NCI-H2196 (cell line): ENCODE results near the gene PROX1.

Experiments used
- DNase-seq: peaks from one replicate; lab custom pipeline; 2025; ENCODE audit not compliant: unreplicated experiment; lab: John Stamatoyannopoulos, UW

PROX1 gene

DNA sequence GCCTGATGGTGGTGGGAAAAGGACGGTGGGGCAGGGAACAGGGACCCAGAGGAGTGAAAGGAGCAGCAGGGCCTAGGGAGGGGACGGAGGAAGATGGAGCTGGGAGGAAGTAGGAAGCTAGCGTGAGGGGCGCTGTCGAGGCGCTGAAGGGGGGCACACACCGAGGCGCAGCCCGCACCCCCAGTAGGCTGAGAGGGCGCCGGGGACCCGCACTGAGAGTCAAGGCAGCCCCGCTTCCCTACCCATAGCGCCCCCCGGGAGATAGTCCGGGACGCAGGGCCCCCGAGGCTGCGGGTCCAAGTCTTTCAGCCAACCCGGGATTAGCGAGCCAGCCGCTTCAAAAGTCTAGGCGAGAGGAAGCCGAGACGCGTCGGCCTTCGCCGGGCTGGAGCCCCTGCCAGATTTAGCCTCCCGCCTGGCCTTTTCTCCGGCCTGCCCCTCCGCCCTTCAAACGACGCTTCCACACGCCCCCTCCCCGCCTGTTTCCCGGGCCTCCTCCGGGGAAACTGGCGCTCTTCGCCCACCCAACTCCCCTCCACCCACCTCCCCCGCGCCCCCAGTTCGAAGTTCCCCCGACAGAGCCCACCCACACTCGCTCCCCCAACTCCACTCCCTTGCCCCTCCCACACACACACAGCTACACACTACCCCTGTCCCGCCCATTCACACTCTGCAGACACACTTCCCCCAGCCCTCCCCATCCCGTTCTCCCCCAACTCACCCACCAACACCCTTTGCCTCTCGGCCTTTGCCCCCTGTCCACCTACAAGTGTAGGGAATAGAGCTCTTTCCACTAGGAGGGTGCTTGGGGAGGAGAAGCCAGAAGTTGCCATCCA lies 7.8 kb upstream of the PROX1 start:
- no peak for DNase-seq

DNA sequence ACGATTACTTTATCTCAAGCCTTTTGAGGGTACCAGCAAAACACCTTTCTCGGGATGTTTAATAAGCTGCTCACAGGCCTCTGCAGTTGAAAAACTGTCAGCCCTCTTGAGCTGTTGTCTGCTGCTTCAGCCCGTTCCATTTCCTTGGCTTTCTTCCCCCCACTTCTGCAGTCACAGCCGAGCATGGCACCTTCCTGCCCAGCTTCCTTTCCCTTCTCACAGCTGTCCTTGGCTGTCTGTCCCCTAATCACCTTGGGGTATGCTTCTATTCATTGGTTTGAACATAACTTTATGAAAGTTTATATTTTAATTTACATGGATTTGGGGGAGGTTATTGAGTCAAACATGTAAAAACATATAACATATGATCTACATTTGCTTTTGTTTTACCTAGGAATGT lies 6.9 kb upstream of the PROX1 start:
- DNase-seq = no peak

DNA sequence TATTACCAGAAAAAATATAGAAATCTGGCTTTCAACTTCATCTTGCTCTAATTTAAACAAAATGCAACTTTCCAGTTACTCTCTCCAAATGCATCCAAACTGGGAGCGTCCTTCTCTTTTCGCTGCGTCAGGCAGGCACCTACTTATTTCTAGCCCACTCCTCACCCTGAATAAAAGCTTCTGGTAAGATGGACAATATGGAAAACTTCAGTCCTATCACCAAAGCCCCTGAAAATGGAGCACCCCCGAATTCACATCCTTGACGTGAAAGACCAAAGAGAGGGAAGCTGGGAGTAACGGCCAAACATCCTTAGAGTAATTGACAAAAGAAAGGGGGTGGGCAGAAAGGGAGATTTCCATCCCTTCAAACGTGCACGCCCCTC lies 5.5 kb upstream of the PROX1 start:
- DNase-seq = peak; percentile 20

DNA sequence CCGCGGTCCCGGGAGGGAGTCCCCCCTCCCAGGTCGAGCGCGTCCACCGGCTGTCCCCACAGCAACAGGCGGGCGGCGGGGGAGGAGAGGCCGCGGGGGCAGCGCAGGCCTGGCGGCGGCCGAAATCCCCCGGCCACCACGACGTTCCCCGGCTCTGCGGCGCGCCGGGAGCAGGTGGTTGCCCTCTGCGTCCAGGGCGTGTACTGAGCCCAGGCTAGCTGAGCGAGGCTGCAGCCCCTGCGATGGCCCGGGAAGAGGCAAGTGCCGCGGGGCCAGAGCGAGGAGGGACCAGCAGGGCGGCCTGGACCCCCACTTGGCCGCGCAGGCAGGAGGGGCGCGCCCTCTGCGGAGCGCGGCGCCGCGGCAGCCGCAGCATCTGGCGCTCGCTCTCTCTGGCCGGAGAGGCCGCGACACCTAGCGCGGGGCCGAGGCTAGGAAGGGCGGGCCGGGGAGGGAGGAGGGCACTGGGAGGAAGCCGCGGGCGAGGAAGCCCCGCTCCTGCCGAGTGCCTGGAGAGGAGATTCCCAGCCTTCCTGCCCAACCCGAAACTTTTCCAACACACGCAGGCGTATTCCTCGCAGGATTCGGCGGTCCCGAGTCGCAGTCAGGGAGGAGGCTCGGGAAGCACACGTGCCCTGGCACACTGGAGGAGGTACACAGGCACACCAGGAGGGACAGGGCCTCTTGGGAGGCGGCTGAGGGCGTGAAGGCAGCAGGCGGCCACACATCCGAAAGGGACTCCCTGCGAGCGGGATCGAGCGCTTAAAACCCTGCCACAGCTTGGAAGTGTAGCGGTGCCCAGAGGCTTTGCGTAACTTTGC lies 4.9 kb upstream of the PROX1 start:
- DNase-seq = peak; percentile 61

DNA sequence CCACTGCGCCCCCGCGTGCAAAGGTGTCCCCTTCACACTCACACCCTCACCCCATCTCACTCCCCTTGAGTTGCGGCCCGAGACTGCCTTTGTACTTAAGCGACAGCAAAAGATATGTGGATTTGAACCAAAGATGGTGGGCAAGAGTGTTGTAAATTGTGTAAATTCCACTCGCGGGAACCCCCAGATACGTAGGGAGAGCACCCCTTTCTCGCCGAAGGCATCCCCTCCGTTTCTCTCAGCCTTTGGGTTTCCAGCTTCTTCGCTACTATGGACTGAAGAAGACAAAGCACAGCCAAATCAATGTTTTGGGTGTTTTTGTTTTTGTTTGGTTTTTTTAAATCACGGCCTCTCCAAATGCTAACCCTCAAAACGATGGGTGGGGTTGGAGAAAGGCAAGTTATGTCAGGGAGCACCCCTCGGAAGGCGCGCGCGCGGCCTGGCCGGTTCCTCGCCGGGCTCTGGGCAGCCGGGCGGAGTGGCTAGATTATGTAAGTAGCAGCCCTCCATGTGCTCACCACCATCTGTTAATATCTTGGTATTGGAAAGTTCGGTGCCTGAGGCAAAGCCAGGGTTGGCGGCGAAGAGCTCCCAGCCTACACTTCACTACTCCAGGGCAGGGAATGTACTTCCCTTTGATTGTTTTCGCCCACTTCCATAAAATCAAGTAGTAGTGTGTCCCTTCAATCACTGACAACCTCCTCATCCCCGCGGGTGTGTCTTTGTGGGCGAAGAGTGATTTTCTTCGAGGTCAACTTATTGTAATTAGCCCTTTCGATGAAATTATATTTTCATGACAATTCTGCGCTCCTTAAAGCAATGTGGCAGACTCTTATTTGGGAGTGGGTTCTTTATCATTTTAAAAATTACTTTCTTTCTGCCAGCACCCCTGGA lies 4.0 kb upstream of the PROX1 start:
- no peak for DNase-seq

DNA sequence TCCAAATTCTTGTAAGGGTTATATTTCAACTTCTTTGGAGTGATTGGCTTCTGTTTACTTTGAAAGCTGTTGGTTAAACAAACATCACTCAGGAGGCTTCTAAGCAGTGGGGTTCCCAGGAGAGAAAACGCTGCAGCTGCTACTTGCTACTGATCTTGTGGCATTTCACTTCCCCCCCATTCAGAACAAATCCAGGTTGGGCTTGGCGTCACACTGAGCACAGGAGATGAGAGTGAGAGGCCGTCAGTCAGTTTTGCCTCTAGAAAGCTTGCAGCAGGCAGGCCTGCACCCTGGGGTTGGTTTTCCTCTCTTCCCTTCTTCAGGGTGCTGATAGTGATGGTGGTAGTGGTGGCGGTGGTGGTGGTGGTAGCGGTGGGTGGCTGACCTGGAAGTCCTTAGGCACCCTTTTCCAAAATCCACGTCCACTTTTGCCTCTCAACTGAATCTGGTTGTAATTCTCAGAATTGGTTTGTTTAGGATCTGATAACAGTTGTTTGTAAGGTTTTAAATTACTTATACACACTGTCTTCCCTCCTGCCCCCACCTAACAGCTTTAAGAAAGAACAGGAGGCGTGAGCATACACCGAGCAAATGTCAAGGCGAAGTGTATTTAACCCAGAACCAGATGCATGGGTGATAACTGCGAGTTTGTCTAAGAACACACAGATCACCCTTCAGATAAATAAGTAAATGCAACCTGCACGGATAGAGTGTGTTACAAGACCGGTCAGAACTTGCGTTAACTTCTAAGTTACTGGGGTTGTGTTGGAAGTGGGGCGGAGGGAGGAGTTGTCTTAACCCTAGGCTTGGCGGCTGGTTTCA lies 3.2 kb upstream of the PROX1 start:
- no peak for DNase-seq

DNA sequence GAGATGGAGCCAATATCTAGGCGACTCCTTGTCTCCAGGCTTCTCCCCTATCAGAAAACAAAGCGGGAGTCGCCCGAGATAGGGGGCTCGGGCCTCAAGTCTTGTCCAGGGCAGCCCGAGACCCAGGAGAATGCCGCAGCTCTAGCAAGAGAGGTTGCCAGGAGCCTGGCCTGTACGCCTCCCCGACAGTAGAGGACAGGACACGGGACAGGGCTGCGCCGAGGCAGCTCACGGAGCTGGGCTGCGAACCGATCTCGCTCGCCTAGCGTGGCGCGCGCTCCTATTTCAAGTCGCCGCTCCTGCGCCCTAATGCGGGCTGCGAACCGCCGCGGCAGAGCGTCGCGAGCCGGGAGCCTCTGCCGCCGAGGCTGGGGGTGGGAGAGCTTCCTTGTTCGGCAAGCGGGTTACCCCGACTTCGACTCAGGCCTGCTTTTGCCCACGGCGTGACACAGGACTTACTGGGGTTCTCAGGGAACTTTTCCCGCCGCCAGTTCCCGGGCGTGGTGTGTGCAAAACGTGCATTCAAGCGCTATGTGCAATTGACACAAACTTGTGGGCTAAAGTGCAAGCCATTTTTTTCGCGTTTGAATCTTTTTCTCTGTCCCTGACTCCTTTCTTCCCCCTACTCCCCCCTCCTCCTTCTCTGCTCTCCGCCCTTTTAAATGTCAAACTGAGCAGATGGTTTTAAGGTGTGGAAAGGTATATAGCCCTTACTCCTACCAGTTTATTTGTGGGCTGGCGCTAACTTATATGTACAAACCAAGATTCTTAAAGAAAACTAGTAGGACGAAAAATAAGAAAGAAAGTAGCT lies 2.4 kb upstream of the PROX1 start:
- no peak for DNase-seq

DNA sequence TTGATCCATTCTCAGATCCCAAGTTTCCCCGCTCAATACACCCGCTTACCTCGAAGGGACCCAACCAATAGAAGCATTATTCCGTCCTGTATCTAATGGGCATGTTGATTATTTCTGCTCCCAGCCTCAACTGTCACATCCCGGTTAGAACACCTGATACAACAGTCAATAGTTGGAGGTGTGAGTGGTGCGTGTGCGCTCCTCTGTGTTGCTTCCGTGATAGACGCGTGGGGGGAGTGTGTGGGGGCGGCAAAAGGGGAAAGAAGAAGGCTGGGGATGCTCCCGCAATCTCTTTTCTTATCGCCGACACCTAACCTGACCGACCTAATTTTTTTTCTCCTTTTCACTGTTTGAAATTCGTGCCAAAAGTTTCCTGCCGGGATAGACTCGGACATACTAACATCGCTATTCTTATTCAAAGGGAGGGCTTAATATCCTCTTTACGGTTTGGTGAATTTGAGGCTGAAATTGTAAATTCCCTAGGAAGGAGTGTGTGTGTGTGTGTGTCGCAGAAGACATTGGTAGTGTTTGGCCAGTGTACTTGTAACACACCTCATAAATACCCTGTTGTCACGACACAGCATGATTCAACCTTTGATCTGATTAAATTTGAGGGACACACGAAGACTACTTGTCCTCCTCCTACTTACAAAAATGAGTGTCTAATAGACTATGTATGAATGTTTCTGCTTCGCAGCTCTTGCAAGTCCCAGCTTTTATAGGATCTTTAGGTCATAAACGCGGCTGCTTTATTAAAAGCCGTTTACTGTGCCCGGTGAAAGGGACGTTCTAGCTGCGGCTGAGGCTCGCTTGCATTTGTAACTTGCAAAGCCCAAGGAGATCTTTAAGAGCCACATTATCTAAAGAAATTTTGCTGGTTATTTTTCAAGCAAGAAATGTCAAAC lies 1.5 kb upstream of the PROX1 start:
- DNase-seq = no peak

DNA sequence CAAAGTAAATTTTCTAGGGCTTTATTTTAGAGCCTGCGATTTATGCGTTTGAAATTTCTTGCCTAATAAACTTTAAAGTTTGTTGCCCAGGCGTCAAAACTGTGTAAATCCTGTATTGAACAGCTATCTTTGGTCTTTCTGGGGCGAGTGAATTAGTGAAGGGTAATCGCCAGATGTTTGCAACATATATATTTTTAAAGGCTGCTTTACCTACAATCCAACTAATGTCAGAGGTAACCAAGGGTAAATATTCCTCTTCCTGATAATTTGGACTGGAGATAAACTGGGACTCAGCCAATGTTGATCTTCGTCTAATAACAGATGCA lies 885 bp upstream of the PROX1 start:
- no peak for DNase-seq

DNA sequence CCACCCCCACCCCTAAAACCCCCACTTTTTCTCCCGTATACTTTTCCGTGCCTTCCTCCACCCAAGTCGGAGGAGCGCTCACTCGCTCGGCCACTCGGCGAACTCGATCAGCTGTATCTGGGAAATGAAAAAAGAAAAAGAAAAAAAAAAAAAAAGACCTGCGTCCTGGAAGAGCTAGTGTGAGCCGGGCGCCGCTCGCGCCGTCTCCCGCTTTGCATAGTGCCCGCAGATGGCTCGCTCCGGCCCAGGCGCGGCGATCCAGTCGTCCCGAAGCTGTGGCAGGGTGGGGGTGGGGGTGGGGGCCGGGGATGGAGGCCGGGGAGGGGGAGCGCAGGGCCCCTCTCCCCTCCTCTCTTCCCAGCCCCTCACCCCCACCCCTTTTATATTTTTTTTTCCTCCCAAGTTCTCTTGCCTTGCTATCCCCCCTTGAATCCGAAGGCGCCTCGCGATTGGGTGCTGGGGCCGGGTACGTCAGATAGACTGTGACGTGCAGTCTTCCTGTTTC lies 299 bp upstream of the PROX1 start:
- peak; percentile 50 for DNase-seq

DNA sequence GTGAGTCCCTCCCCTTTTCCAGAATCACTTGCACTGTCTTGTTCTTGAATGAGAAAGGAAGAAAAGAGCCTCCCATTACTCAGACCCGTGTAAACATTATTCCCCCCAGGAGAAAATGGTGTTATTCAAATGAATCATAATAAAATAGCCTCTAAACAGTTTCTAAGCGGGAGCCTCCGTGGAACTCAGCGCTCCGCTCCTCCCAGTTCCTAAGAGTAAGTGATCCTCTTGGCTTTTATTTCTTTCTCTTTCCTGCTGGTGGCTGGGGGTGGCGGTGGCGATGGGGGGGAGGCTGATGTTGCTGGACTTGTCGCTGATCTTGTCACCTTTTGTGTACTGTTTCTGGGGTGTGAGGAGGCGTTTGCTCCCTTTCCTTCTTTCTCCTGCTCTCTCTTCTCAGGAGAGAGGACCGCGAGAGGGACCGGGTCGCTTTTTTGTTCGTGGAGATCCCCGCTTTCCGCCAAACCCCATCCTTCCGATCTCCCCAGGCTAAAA lies 781 bp downstream of the PROX1 start:
- peak; percentile 10 for DNase-seq

DNA sequence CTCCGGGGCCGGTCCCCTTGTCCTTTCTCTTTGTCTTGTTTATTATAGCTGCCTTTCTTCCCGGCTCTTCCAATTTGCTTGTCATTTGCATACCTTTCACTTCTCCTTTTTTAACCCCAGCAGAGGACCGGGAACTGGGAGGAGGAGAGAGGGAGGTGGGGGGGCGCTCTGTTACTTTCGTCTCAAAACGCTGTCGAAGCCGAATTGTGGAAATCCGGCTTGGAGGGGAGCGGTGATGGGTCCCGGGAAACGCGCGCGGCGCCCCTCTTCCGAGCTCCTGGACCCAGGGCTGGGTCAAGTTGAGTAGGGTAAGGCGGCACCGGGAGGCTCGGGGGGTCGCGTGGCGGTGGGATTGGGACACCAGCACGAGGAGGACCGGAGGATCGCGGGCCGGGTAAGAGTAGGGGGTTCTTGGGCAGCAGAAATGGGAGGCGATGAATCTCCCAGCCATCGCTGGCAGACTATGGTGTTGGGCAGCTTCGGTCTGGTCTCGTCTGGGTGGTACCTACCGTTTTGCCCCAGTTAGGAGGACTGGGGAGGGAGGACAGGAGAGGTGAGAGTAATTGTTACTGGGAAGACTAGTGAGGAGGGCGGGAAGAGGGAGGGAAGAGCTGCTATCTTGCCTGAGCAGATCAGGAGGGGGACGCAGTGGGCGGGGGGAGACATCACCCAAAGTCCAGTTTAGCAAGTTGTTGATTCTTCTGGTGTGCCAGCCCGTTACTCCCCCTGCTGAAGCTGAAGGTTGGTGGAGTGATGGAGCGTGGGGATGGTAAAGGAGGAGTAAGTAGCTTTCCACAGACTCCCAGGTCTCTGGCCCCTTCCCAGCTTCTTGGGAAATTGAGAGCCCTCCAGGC lies 1.5 kb downstream of the PROX1 start:
- DNase-seq = peak; percentile 34

DNA sequence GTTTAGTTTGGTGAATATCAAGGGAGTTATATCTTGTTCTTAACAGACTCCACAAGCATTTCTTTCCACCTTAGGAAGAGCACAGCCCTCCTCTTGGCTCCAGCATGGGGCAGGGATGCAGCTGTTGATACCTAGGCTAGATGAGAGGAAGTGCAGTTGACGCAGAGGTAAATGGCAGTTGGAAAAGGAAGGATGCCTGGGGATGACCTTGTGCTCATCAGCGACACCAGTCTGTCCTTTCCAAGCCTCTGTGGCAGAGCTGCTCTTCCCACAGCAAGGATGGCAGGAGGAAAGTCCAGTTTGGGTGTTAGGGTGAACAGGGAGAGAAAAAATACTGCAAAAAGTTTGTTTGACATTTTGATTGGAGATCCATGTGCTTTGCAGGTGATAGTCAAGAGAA lies 6.2 kb downstream of the PROX1 start:
- no peak for DNase-seq

DNA sequence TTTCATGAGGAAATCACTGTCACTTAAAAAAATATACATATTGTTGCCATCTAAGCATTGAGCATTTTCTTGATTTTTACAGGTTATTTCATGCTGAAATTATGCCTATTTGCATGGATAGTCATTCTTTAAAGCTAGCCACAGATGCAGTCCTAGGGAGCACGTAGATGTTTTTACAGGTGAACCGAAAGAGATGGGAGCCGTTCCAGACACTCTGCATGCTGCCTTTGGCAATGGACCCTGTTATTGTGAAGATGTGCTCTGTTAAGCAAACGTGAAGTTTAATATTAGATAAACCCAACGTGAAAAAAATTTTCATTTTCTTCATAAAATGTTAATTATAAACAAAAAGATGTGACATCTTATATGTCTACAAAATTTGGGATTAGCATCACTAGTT lies 7.1 kb downstream of the PROX1 start:
- no peak for DNase-seq

DNA sequence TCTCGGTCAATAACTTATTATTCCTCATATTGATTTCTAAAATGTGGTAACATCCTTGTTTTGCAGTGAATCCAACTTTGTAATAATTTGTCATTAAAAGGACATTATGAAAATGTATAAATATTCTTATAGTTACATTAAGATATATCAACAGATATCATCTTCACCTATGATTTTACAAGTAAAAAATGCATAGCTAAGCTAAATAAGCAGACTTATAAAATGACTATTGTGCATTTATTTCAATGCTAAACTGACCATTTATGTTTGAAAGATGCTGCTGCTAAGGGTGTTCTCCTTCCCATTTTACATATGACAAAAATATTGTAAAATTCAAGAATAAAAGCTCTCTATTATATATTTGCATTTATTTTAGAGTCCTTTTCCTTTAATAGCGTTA lies 7.8 kb downstream of the PROX1 start:
- DNase-seq = no peak

DNA sequence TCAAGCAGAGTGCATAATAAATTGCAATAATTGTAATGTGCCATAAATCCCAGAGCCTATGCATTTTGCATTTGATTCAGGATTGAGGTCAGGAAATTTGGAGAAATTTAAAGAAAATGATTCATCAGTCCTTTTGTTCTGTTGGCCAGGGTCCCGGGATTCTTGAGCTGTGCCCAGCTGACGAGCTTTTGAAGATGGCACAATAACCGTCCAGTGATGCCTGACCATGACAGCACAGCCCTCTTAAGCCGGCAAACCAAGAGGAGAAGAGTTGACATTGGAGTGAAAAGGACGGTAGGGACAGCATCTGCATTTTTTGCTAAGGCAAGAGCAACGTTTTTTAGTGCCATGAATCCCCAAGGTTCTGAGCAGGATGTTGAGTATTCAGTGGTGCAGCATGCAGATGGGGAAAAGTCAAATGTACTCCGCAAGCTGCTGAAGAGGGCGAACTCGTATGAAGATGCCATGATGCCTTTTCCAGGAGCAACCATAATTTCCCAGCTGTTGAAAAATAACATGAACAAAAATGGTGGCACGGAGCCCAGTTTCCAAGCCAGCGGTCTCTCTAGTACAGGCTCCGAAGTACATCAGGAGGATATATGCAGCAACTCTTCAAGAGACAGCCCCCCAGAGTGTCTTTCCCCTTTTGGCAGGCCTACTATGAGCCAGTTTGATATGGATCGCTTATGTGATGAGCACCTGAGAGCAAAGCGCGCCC lies 8.7 kb downstream of the PROX1 start:
- DNase-seq = no peak
